ENCODE results near the gene OCA2.

DNA sequence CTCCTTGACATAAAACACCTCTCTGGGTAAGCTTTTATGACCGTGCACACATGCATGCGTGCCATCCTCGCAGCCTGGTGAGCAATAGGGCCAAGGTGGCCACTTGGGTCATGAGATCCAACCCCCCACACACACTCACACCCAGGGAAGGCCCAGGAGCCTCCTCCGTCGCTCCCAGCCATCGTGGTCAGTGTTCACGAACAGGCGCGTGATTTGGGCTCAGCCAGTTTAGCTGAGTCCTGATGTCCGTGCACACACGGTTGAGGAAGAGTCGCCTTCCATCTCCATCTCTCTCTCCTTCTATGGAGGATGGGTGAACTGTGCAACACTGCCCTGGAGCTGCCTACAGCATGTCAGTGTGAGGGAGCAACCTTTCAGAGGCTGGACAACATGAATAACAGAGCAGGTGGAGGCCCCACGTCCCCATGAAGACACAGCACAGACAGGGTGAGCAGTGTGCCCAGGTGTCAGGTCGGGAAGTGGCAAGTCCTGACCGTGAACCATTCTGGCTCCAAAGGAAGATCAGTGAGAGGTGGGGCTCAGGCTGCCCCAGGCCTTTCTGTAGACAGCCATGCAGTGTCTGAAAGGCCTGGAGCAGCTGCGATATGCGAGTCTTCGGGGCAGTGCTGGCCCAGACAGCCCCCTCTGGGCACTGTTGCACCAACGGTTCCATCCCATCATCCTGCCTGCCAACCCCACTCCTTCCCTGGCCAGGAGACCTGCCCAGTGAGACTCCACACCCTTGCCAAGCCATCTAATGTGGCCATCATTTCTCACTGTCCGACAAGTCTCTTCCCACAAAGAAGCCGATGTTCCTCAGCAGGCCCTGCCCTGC lies 253.4 kb downstream of the OCA2 start:
- no peak for TF ChIP-seq EZH2 (IDR thresholded peaks at IDR 0.05; ENCODE audit: insufficient read depth, poor library complexity, severe bottlenecking)
- no peak for TF ChIP-seq EZH2phosphoT487 (IDR thresholded peaks at IDR 0.05; ENCODE audit: insufficient read depth, low read depth)

Data from GM23248 (cell line).